ENCODE results near the gene MGAT5.
A peak's percentile ranks its signal among the peaks of the same experiment; 100 is the strongest.
"Not testable (repeated sequence)": the region's sequence is repeated elsewhere in the genome, so short reads cannot be mapped to it uniquely, and the experiment has no call there.

MGAT5 gene

GRCh38 chr2:134289225-134289624, 35.4 kb downstream of the MGAT5 start:
- Mint-ChIP-seq H3K27ac (ENCODE audit: low read depth) (no peak overlapping the region), H3K36me3 (ENCODE audit: insufficient read depth) (no peaks in the 10 kb centered on the region), H3K4me3 (no peak overlapping the region), H3K4me1 (peaks cover 17% of the 10 kb centered on the region), H3K9me3 (no peaks in the 10 kb centered on the region), H3K27me3 (no peaks in the 10 kb centered on the region)
- peak in 1 of 2 donors; percentile 23 for DNase-seq (ENCODE audit: low spot score in 2 of 2)
- peak; percentile 53 for ATAC-seq (replicated peaks; ENCODE audit: extremely low read depth, poor library complexity, severe bottlenecking)

GRCh38 chr2:134290358-134290757, 36.5 kb downstream of the MGAT5 start:
- no peak for DNase-seq (ENCODE audit: low spot score in 2 of 2)
- Mint-ChIP-seq H3K27ac (ENCODE audit: low read depth) (no peak overlapping the region), H3K36me3 (ENCODE audit: insufficient read depth) (peaks cover under 1% of the 10 kb centered on the region), H3K9me3 (no peaks in the 10 kb centered on the region), H3K4me3 (no peak overlapping the region), H3K4me1 (peaks cover 17% of the 10 kb centered on the region), H3K27me3 (no peaks in the 10 kb centered on the region)
- no peak for ATAC-seq (replicated peaks; ENCODE audit: extremely low read depth, poor library complexity, severe bottlenecking)

- Mint-ChIP-seq H3K27me3 (no peaks in the 10 kb centered on the region), H3K9me3 (no peaks in the 10 kb centered on the region), H3K36me3 (ENCODE audit: insufficient read depth) (peaks cover 3% of the 10 kb centered on the region), H3K4me3 (no peak overlapping the region), H3K27ac (ENCODE audit: low read depth) (no peak overlapping the region), H3K4me1 (peaks cover 12% of the 10 kb centered on the region)
- ATAC-seq (replicated peaks; ENCODE audit: extremely low read depth, poor library complexity, severe bottlenecking) (no peak), DNase-seq (ENCODE audit: low spot score in 2 of 2) (no peak)
Measured at GRCh38 chr2:134292514-134292913, 38.6 kb downstream of the MGAT5 start.

GRCh38 chr2:134293719-134294537, 40.1 kb downstream of the MGAT5 start:
- Mint-ChIP-seq H3K9me3 (no peaks in the 10 kb centered on the region), H3K4me1 (peaks cover 11% of the 10 kb centered on the region), H3K4me3 (no peak overlapping the region), H3K36me3 (ENCODE audit: insufficient read depth) (peaks cover 3% of the 10 kb centered on the region), H3K27me3 (no peaks in the 10 kb centered on the region), H3K27ac (ENCODE audit: low read depth) (no peak overlapping the region)
- DNase-seq (ENCODE audit: low spot score in 2 of 2) (no peak), ATAC-seq (replicated peaks; ENCODE audit: extremely low read depth, poor library complexity, severe bottlenecking) (no peak)

- ATAC-seq (replicated peaks; ENCODE audit: extremely low read depth, poor library complexity, severe bottlenecking); H3K4me3 Mint-ChIP-seq; H3K27ac Mint-ChIP-seq (ENCODE audit: low read depth); H3K36me3 Mint-ChIP-seq (ENCODE audit: insufficient read depth); DNase-seq (ENCODE audit: low spot score in 2 of 2); H3K9me3 Mint-ChIP-seq; H3K27me3 Mint-ChIP-seq: not testable (repeated sequence)
- H3K4me1 Mint-ChIP-seq: peaks cover 13% of the 10 kb centered on the region
Measured at GRCh38 chr2:134294598-134294997, 40.7 kb downstream of the MGAT5 start.

- DNase-seq (ENCODE audit: low spot score in 2 of 2): no peak
- Mint-ChIP-seq H3K4me3 (no peak overlapping the region), H3K9me3 (no peaks in the 10 kb centered on the region), H3K27ac (ENCODE audit: low read depth) (no peak overlapping the region), H3K27me3 (no peaks in the 10 kb centered on the region), H3K4me1 (peaks cover 19% of the 10 kb centered on the region), H3K36me3 (ENCODE audit: insufficient read depth) (peaks cover 3% of the 10 kb centered on the region)
- ATAC-seq (replicated peaks; ENCODE audit: extremely low read depth, poor library complexity, severe bottlenecking): no peak
Measured at GRCh38 chr2:134295441-134295840, 41.6 kb downstream of the MGAT5 start.

- no peaks in the 10 kb centered on the region for H3K9me3 Mint-ChIP-seq
- no peaks in the 10 kb centered on the region for H3K27me3 Mint-ChIP-seq
- H3K27ac Mint-ChIP-seq (ENCODE audit: low read depth): no peak overlapping the region
- no peak overlapping the region for H3K4me3 Mint-ChIP-seq
- ATAC-seq (replicated peaks; ENCODE audit: extremely low read depth, poor library complexity, severe bottlenecking) (no peak), DNase-seq (ENCODE audit: low spot score in 2 of 2) (no peak)
- peaks cover 3% of the 10 kb centered on the region for H3K36me3 Mint-ChIP-seq (ENCODE audit: insufficient read depth)
- H3K4me1 Mint-ChIP-seq: peaks cover 27% of the 10 kb centered on the region
Measured at GRCh38 chr2:134296301-134296700, 42.4 kb downstream of the MGAT5 start.

GRCh38 chr2:134299334-134299733, 45.5 kb downstream of the MGAT5 start:
- H3K36me3 Mint-ChIP-seq (ENCODE audit: insufficient read depth): peaks cover 5% of the 10 kb centered on the region
- peaks cover 42% of the 10 kb centered on the region for H3K4me1 Mint-ChIP-seq
- no peaks in the 10 kb centered on the region for H3K27me3 Mint-ChIP-seq
- H3K9me3 Mint-ChIP-seq: no peaks in the 10 kb centered on the region
- H3K4me3 Mint-ChIP-seq: no peak overlapping the region
- DNase-seq (ENCODE audit: low spot score in 2 of 2) (no peak), ATAC-seq (replicated peaks; ENCODE audit: extremely low read depth, poor library complexity, severe bottlenecking) (no peak)
- H3K27ac Mint-ChIP-seq (ENCODE audit: low read depth): no peak overlapping the region

- H3K4me1 Mint-ChIP-seq: peaks cover 39% of the 10 kb centered on the region
- no peak for DNase-seq (ENCODE audit: low spot score in 2 of 2)
- H3K27ac Mint-ChIP-seq (ENCODE audit: low read depth): no peak overlapping the region
- H3K4me3 Mint-ChIP-seq: no peak overlapping the region
- no peaks in the 10 kb centered on the region for H3K9me3 Mint-ChIP-seq
- H3K36me3 Mint-ChIP-seq (ENCODE audit: insufficient read depth): peaks cover 4% of the 10 kb centered on the region
- H3K27me3 Mint-ChIP-seq: no peaks in the 10 kb centered on the region
- ATAC-seq (replicated peaks; ENCODE audit: extremely low read depth, poor library complexity, severe bottlenecking): no peak
Measured at GRCh38 chr2:134300585-134300984, 46.7 kb downstream of the MGAT5 start.

- Mint-ChIP-seq H3K27ac (ENCODE audit: low read depth) (no peak overlapping the region), H3K4me3 (no peak overlapping the region), H3K9me3 (no peaks in the 10 kb centered on the region), H3K27me3 (no peaks in the 10 kb centered on the region), H3K4me1 (peaks cover 40% of the 10 kb centered on the region), H3K36me3 (ENCODE audit: insufficient read depth) (peaks cover 3% of the 10 kb centered on the region)
- ATAC-seq (replicated peaks; ENCODE audit: extremely low read depth, poor library complexity, severe bottlenecking): no peak
- DNase-seq (ENCODE audit: low spot score in 2 of 2): no peak
Measured at GRCh38 chr2:134301099-134301927, 47.4 kb downstream of the MGAT5 start.

GRCh38 chr2:134301928-134302260, 48.0 kb downstream of the MGAT5 start:
- ATAC-seq (replicated peaks; ENCODE audit: extremely low read depth, poor library complexity, severe bottlenecking): no peak
- no peak for DNase-seq (ENCODE audit: low spot score in 2 of 2)
- Mint-ChIP-seq H3K9me3 (no peaks in the 10 kb centered on the region), H3K4me1 (peaks cover 44% of the 10 kb centered on the region), H3K27ac (ENCODE audit: low read depth) (no peak overlapping the region), H3K27me3 (no peaks in the 10 kb centered on the region), H3K36me3 (ENCODE audit: insufficient read depth) (peaks cover 2% of the 10 kb centered on the region), H3K4me3 (no peak overlapping the region)

- ATAC-seq (replicated peaks; ENCODE audit: extremely low read depth, poor library complexity, severe bottlenecking): no peak
- no peak overlapping the region for H3K4me3 Mint-ChIP-seq
- DNase-seq (ENCODE audit: low spot score in 2 of 2): no peak
- H3K27me3 Mint-ChIP-seq: no peaks in the 10 kb centered on the region
- H3K4me1 Mint-ChIP-seq: peaks cover 43% of the 10 kb centered on the region
- H3K9me3 Mint-ChIP-seq: peaks cover 3% of the 10 kb centered on the region
- no peak overlapping the region for H3K27ac Mint-ChIP-seq (ENCODE audit: low read depth)
- peaks cover 3% of the 10 kb centered on the region for H3K36me3 Mint-ChIP-seq (ENCODE audit: insufficient read depth)
Measured at GRCh38 chr2:134304394-134305108, 50.7 kb downstream of the MGAT5 start.
